Karpas-422 (cell line): ENCODE data around the gene GSPT1. TPM values are rescaled to one million over a fixed set of nuclear protein-coding genes. Genes with fewer than 3 reads are reported as not detected.
"Not testable (repeated sequence)": the region's sequence is repeated elsewhere in the genome, so short reads cannot be mapped to it uniquely, and the experiment has no call there.

Source experiments
- DNase-seq: peaks from one replicate; pipeline ENCODE4 v3.0.0-alpha.2; 2015
- H2AFZ ChIP-seq: fragments of 200-600 bp; sonication (generic); 2 replicates; pipeline ENCODE4 v1.6.1; 2014; ENCODE audit warnings: antibody characterized with exemption, low read length, mixed read lengths
- H3K27ac ChIP-seq: fragments of 200-600 bp; sonication (generic); 2 replicates; pipeline ENCODE4 v1.5.1; 2014; ENCODE audit warnings: mild to moderate bottlenecking, low read length, moderate library complexity
- H3K27me3 ChIP-seq: fragments of 200-600 bp; sonication (generic); 2 replicates; pipeline ENCODE4 v1.6.1; 2014; ENCODE audit warnings: low read length, mixed read lengths
- H3K36me3 ChIP-seq: fragments of 200-600 bp; sonication (generic); 2 replicates; pipeline ENCODE4 v1.6.1; 2014; ENCODE audit warnings: low read length, mixed read lengths; ENCODE audit not compliant: insufficient read depth
- H3K4me1 ChIP-seq: fragments of 200-600 bp; sonication (generic); 2 replicates; pipeline ENCODE4 v1.6.1; 2014; ENCODE audit warnings: mild to moderate bottlenecking, low read length, mixed read lengths
- H3K4me2 ChIP-seq: fragments of 200-600 bp; sonication (generic); 2 replicates; pipeline ENCODE4 v1.6.1; 2014; ENCODE audit warnings: low read length, low read depth, mild to moderate bottlenecking; ENCODE audit not compliant: poor library complexity, severe bottlenecking
- H3K4me3 ChIP-seq: fragments of 200-600 bp; sonication (generic); 2 replicates; pipeline ENCODE4 v1.5.1; 2014; ENCODE audit warnings: mild to moderate bottlenecking, antibody characterized with exemption, low read length, mixed read lengths
- H3K79me2 ChIP-seq: fragments of 200-600 bp; sonication (generic); 2 replicates; pipeline ENCODE4 v1.6.1; 2014; ENCODE audit warnings: mild to moderate bottlenecking, low read length, mixed read lengths
- H3K9ac ChIP-seq: fragments of 200-600 bp; sonication (generic); 2 replicates; pipeline ENCODE4 v1.6.0; 2014; ENCODE audit warnings: low read length
- H3K9me2 ChIP-seq: fragments of 200-600 bp; sonication (generic), shearing (Covaris generic); replicated peaks from 2 replicates; pipeline ENCODE4 v1.6.0; 2014; ENCODE audit warnings: mild to moderate bottlenecking, low read length, moderate library complexity; ENCODE audit not compliant: insufficient read depth
- H3K9me3 ChIP-seq: fragments of 300-700, 200-600 bp; sonication (generic); 2 replicates; pipeline ENCODE4 v1.6.1; 2014; ENCODE audit warnings: low read length, mixed read lengths
- H4K20me1 ChIP-seq: fragments of 200-600 bp; sonication (generic); 2 replicates; pipeline ENCODE4 v1.6.1; 2014; ENCODE audit warnings: mild to moderate bottlenecking, antibody characterized with exemption, low read length, low read depth; ENCODE audit not compliant: insufficient read depth
- total RNA-seq: library from RNA; depleted of rRNA; stranded (reverse); fragments of >200 nt; shearing (Covaris generic); gene quantifications from 2 replicates; pipeline ENCODE4 v1.2.3, GENCODE V29; 2014; ENCODE audit warnings: low replicate concordance

Gene GSPT1
- total RNA-seq, 1 experiment from 2014 or later, result 80.2 TPM

DNA sequence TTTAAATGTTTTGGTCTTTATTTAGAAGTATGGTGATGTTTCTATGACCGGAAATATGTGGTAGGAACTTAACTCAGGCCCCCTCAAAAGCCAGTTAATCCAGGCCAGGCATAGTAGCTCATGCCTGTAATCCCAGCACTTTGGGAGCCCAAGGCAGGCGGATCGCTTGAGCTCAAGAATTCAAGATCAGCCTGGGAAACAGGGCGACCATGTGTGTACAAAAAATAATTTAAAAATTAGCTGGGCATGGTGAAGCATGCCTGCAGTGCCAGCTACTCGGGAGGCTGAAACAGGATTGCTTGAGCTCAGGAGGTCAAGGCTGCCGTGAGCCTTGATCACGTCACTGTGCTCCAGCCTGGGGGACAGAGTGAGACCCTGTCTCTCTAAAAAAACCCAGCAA lies 74.7 kb downstream of the GSPT1 start:
- H4K20me1 ChIP-seq, result peaks cover 26% of the 10 kb centered on the region
- no peaks in the 10 kb centered on the region for H3K27me3 ChIP-seq
- no peaks in the 10 kb centered on the region for H3K9me3 ChIP-seq
- H3K79me2 ChIP-seq, result peaks cover 11% of the 10 kb centered on the region; the same call in 1 of the 2 replicates
- DNase-seq, result no peak
- H3K36me3 ChIP-seq, result peaks cover 80% of the 10 kb centered on the region
- H3K27ac ChIP-seq, result no peak overlapping the region
- no peaks in the 10 kb centered on the region for H3K4me1 ChIP-seq
- H3K4me3 ChIP-seq, result no peak overlapping the region
- no peak overlapping the region for H3K4me2 ChIP-seq
- no peaks in the 10 kb centered on the region for H3K9me2 ChIP-seq
- no peak overlapping the region for H2AFZ ChIP-seq
- no peak overlapping the region for H3K9ac ChIP-seq

DNA sequence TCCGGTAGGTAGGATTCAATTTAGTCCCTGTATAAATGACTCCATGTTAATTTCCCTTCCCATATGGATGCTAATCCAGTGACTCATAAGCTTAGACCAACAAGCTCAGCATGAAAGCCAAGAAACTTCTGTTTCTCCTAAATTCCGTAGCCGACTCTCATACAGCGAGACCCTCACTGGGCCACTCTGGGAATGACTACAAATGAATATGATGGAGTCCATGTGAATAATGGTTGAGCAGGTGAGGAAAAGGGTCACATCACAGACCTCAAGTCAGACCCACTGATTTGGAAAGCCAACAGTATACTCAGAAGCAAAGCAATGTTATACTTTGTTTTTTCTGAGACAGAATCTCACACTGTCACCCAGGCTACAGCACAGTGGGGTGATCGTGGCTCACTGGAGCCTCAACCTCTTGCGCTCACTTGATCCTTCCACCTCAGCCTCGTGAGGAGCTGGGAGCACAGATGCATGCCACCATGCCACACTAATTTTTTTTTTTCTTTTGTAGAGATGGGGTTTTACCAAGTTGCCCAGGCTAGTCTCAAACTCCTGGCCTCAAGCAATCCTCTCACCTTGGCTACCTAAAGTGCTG lies 79.0 kb downstream of the GSPT1 start:
- H3K9ac ChIP-seq, result no peak overlapping the region
- no peak for DNase-seq
- H3K79me2 ChIP-seq, result no peaks in the 10 kb centered on the region
- no peaks in the 10 kb centered on the region for H3K27me3 ChIP-seq
- H3K9me2 ChIP-seq, result no peaks in the 10 kb centered on the region
- H3K4me2 ChIP-seq, result no peak overlapping the region
- H3K36me3 ChIP-seq, result peaks cover 51% of the 10 kb centered on the region
- H2AFZ ChIP-seq, result no peak overlapping the region
- H3K27ac ChIP-seq, result no peak overlapping the region
- H3K9me3 ChIP-seq, result no peaks in the 10 kb centered on the region
- no peak overlapping the region for H3K4me3 ChIP-seq
- no peaks in the 10 kb centered on the region for H3K4me1 ChIP-seq
- peaks cover 13% of the 10 kb centered on the region for H4K20me1 ChIP-seq

DNA sequence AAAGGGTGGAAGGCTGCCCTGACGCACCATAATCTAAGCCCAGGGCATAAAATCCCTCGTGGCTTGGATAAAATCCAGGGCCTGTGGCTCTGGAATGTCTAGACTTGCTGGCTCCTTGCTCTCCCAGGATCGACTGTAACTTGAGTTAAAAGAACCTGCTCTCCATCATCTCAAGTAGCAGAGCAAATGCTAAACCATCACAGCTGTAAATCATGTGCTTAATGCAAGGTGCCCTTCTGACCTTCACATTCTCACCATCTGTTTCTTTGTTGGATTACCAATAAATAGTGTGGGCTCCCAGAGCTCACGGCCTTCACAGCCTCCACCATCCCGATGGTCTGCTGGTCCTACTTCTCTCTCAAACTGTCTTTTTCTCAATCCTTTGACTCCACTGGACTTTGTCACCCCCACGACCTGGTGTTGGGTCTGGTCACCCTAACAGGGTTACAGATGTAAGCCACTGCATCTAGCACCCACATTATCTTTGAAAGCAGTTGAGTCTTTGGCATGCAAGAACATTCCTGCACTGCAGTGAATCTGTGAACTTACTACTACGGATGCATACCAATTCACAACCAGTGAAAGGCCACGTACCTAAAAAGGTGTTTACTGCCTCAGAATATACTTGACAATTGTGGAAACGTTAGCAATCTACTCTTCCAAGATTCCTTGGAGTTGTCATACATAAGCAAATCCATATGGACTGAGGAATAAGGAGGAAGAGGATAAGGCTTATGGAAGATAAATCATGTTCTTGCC lies 79.7 kb downstream of the GSPT1 start:
- H3K79me2 ChIP-seq, result no peaks in the 10 kb centered on the region
- H2AFZ ChIP-seq, result no peak overlapping the region
- no peak for DNase-seq
- H3K27ac ChIP-seq, result no peak overlapping the region
- H3K4me3 ChIP-seq, result no peak overlapping the region
- H3K4me1 ChIP-seq, result no peaks in the 10 kb centered on the region
- peaks cover 45% of the 10 kb centered on the region for H3K36me3 ChIP-seq
- no peak overlapping the region for H3K4me2 ChIP-seq
- H3K27me3 ChIP-seq, result no peaks in the 10 kb centered on the region
- no peaks in the 10 kb centered on the region for H3K9me3 ChIP-seq
- peaks cover 13% of the 10 kb centered on the region for H4K20me1 ChIP-seq
- H3K9me2 ChIP-seq, result no peaks in the 10 kb centered on the region
- no peak overlapping the region for H3K9ac ChIP-seq

DNA sequence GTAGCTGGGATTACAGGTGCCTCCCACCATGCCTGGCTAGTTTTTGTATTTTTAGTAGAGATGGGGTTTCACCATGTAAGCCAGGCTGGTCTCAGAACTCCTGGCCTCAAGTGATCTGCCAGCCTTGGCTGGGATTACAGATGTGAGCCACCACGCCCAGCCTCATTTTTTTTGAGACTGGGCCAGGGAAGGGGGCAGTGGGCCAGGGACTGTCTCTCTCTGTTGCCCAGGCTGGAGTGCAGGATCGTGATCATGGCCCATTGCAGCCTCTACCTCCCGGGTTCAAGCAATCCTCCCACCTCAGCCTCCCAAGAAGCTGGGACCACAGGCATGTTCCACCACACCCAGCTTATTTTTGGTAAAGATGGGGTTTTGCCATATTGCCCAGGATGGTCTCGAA lies 80.4 kb downstream of the GSPT1 start:
- Histone ChIP-seq H3K4me2 (no peak overlapping the region), H3K9me2 (no peaks in the 10 kb centered on the region), H2AFZ (no peak overlapping the region), H3K4me3 (no peak overlapping the region), H4K20me1 (peaks cover 13% of the 10 kb centered on the region), H3K9me3 (no peaks in the 10 kb centered on the region), H3K27ac (no peak overlapping the region), H3K27me3 (no peaks in the 10 kb centered on the region), H3K36me3 (peaks cover 38% of the 10 kb centered on the region; the same call in 1 of the 2 replicates), H3K4me1 (no peaks in the 10 kb centered on the region), H3K9ac (no peak overlapping the region), H3K79me2 (no peaks in the 10 kb centered on the region)
- DNase-seq, result no peak

DNA sequence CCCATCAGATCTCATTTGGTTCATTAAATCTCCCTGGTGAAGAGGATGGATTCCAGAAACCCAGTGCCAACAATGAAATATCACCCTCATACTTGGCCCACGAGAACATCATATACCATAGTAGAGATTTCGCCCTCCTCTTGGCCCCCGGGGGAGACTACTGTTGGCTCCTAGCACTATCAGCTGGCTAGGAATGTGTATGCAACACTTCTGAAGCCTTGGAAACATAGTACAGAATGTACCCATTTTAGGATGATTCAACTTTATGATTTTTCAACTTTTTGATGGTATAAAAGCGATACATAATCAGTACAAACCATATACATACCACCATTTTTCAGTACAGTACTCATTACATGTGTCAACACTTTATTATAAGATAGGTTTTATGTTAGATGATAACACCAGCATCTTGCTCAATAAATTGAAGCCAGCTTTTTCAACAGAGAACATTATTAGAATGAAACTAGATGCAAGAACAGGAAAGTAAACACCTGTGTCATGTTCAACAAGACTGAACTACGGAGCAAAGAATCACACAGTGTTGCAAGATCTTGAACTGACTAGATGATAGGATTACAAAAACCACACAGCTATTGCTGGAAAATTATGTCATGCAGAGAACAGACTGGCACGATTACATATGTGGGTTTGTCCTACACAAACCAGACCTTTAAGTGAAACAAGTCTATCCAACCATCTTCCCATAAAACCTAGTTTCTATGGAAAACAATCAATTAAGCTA lies 81.6 kb downstream of the GSPT1 start:
- Histone ChIP-seq H3K4me2 (no peak overlapping the region), H3K27me3 (no peaks in the 10 kb centered on the region), H3K36me3 (peaks cover 26% of the 10 kb centered on the region; the same call in 1 of the 2 replicates), H2AFZ (no peak overlapping the region), H3K9ac (no peak overlapping the region), H3K9me3 (no peaks in the 10 kb centered on the region), H3K4me3 (no peak overlapping the region), H3K4me1 (no peaks in the 10 kb centered on the region), H3K9me2 (no peaks in the 10 kb centered on the region), H3K27ac (no peak overlapping the region), H3K79me2 (no peaks in the 10 kb centered on the region), H4K20me1 (peaks cover 6% of the 10 kb centered on the region; the same call in 1 of the 2 replicates)
- DNase-seq, result no peak

DNA sequence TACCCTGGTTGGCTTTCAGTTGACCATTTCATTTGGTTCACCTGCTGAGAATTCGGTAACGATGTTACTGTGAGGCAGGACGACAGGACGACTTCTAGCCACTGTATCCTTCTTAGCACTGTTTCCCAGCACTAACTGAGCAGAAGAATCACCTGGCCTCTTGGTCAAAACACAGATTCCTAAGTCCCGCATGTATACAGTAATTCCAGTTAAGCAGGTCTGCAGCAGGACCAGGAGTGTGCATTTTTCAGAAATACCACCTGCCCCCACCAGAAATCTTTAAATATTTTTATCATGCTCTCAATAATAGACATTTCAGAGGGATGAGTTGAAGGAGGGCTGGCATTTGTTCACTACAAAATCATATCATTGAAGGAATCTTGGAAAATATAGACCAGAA lies 87.1 kb downstream of the GSPT1 start:
- no peaks in the 10 kb centered on the region for H3K27me3 ChIP-seq
- no peak overlapping the region for H3K27ac ChIP-seq
- no peaks in the 10 kb centered on the region for H3K9me3 ChIP-seq
- no peak for DNase-seq
- no peaks in the 10 kb centered on the region for H3K9me2 ChIP-seq
- H4K20me1 ChIP-seq, result no peaks in the 10 kb centered on the region
- no peaks in the 10 kb centered on the region for H3K4me1 ChIP-seq
- no peak overlapping the region for H2AFZ ChIP-seq
- H3K4me3 ChIP-seq, result no peak overlapping the region
- no peak overlapping the region for H3K9ac ChIP-seq
- H3K36me3 ChIP-seq, result no peaks in the 10 kb centered on the region
- no peaks in the 10 kb centered on the region for H3K79me2 ChIP-seq
- H3K4me2 ChIP-seq, result no peak overlapping the region

DNA sequence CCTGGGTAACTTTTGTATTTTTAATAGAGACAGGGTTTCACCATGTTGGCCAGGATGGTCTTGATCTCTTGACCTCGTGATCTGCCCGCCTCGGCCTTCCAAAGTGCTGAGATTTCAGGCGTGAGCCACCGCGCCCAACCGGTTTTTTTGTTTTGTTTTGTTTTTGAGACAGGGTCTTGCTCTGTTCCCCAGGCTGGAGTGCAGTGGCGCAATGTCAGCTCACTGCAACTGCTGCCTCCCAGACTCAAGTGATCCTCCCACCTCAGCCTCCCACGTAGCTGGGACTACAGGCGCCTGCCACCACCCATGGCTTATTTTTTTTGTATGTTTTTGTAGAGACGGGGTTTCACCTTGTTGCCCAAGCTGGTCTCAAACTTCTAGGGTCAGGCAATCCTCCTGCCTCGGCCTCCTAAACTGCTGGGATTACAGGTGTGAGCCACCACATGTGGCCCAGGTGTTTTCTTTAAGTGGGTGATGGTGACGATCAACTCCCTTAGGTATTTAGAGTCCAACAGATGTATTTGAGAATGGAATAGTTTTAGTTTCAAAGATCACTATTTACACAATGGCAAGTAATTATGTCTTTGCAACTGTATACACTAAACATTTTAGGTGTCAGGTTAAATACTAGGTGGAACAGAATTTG lies 90.1 kb downstream of the GSPT1 start:
- H3K36me3 ChIP-seq, H3K27ac ChIP-seq, H3K9me3 ChIP-seq, H3K4me3 ChIP-seq, H3K79me2 ChIP-seq, H4K20me1 ChIP-seq, H3K9me2 ChIP-seq, H3K9ac ChIP-seq, DNase-seq, H3K4me1 ChIP-seq, H3K4me2 ChIP-seq, H3K27me3 ChIP-seq, H2AFZ ChIP-seq: not testable (repeated sequence)

DNA sequence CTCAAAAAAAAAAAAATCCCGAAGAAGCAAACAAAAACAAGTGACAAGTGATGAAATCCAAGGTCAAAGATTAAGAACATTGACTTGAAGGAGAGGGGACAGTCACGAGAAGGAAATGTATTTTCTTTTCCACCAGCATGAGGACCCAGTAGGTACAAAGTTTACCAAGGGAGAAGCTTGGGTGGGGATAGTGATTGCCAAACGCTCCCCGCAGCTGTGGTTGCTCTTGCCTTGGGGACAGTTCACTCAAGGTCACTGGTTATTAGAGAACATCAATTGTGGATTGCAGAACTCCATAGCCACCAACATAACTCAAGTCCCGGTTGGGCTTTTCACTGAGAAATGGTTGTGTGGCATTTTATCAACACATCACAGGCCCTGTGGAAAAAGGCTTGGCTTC lies 91.4 kb downstream of the GSPT1 start:
- no peaks in the 10 kb centered on the region for H3K4me1 ChIP-seq
- H4K20me1 ChIP-seq, result no peaks in the 10 kb centered on the region
- no peak for DNase-seq
- H3K9me2 ChIP-seq, result no peaks in the 10 kb centered on the region
- H2AFZ ChIP-seq, result no peak overlapping the region
- H3K36me3 ChIP-seq, result no peaks in the 10 kb centered on the region
- H3K9ac ChIP-seq, result no peak overlapping the region
- no peak overlapping the region for H3K4me3 ChIP-seq
- no peak overlapping the region for H3K27ac ChIP-seq
- no peaks in the 10 kb centered on the region for H3K79me2 ChIP-seq
- H3K4me2 ChIP-seq, result no peak overlapping the region
- H3K27me3 ChIP-seq, result no peaks in the 10 kb centered on the region
- H3K9me3 ChIP-seq, result no peaks in the 10 kb centered on the region
